HepG2 (cell line): ENCODE results near the gene PODN. TPM values are rescaled to one million over a fixed set of nuclear protein-coding genes. Genes with fewer than 3 reads are reported as not detected.

ENCODE experiments used
- ARID3A ChIP-seq: IDR thresholded peaks from 2 replicates; pipeline ENCODE4 v1.6.1; 2012; ENCODE audit warnings: low read depth, low read length, improper control_type of control experiment
- ARNT ChIP-seq: fragments of 450-650 bp; IDR thresholded peaks from 2 replicates; pipeline ENCODE4 v1.6.1; 2017
- BHLHE40 ChIP-seq: IDR thresholded peaks from 2 replicates; pipeline ENCODE4 v1.6.1; 2011; ENCODE audit warnings: low read length, improper control_type of control experiment
- CHD2 ChIP-seq: IDR thresholded peaks from 2 replicates; pipeline ENCODE4 v1.6.1; 2011; ENCODE audit warnings: low read depth, low read length, improper control_type of control experiment
- CSRNP1 ChIP-seq: sonication (generic); formaldehyde crosslinking; IDR thresholded peaks from 2 replicates; pipeline ENCODE4 v1.8.1; 2023; ENCODE audit warnings: mild to moderate bottlenecking, missing genetic modification reagents
- ELF3 ChIP-seq: IDR thresholded peaks from 2 replicates; pipeline ENCODE4 v1.6.1; 2016; ENCODE audit warnings: missing genetic modification reagents, missing compliant biosample characterization
- ETS1 ChIP-seq: sonication (generic); formaldehyde crosslinking; IDR thresholded peaks from 2 replicates; pipeline ENCODE4 v1.4.0; 2020; ENCODE audit warnings: missing genetic modification reagents
- FOSL1 ChIP-seq: sonication (generic); formaldehyde crosslinking; IDR thresholded peaks from 2 replicates; pipeline ENCODE4 v1.9.0; 2021; ENCODE audit warnings: missing genetic modification reagents, borderline replicate concordance
- HINFP ChIP-seq: sonication (generic); formaldehyde crosslinking; IDR thresholded peaks from 2 replicates; pipeline ENCODE4 v1.4.0; 2020; ENCODE audit warnings: low read depth, mild to moderate bottlenecking, missing genetic modification reagents
- HMGXB4 ChIP-seq, 2 experiments: sonication (generic) in 1 of 2; formaldehyde crosslinking in 1 of 2; IDR thresholded peaks; 2 replicates each; pipeline versions ENCODE4 v1.4.0 to v1.6.1; 2018 to 2020; ENCODE audit warnings: missing genetic modification reagents in 2 of 2, borderline replicate concordance in 1 of 2, low read depth in 1 of 2, mild to moderate bottlenecking in 1 of 2, missing biosample characterization in 1 of 2
- MIER3 ChIP-seq: IDR thresholded peaks from 2 replicates; pipeline ENCODE4 v1.6.1; 2016; ENCODE audit warnings: missing compliant biosample characterization, borderline replicate concordance
- MTERF4 ChIP-seq: sonication (generic); formaldehyde crosslinking; IDR thresholded peaks from 2 replicates; pipeline ENCODE4 v1.8.0; 2023; ENCODE audit warnings: mild to moderate bottlenecking, missing genetic modification reagents
- PLRG1 ChIP-seq: fragments of 450-650 bp; conservative IDR thresholded peaks from 2 replicates; pipeline ENCODE4 v1.6.1; 2016
- SMYD3 ChIP-seq: sonication (generic); formaldehyde crosslinking; IDR thresholded peaks from 2 replicates; pipeline ENCODE4 v1.8.1; 2023; ENCODE audit warnings: mild to moderate bottlenecking, missing genetic modification reagents
- TSC22D2 ChIP-seq: sonication (generic); formaldehyde crosslinking; IDR thresholded peaks from 2 replicates; pipeline ENCODE4 v1.5.1; 2020; ENCODE audit warnings: missing genetic modification reagents, mild to moderate bottlenecking, borderline replicate concordance
- ZFP36 ChIP-seq: fragments of 150-350 bp; IDR thresholded peaks from 2 replicates; pipeline ENCODE4 v1.6.1; 2018; ENCODE audit warnings: borderline replicate concordance, low read length, low read depth; ENCODE audit not compliant: partially characterized antibody
- ZNF12 ChIP-seq: sonication (generic); formaldehyde crosslinking; IDR thresholded peaks from 2 replicates; pipeline ENCODE4 v1.5.0; 2020; ENCODE audit warnings: missing genetic modification reagents
- ZNF205 ChIP-seq: IDR thresholded peaks from 2 replicates; pipeline ENCODE4 v1.6.1; 2018; ENCODE audit warnings: missing biosample characterization, missing genetic modification reagents
- ZNF274 ChIP-seq: sonication (generic); formaldehyde crosslinking; IDR thresholded peaks from 2 replicates; pipeline ENCODE4 v1.5.1; 2020; ENCODE audit warnings: mild to moderate bottlenecking, missing genetic modification reagents
- ZNF605 ChIP-seq: sonication (generic); formaldehyde crosslinking; IDR thresholded peaks from 2 replicates; pipeline ENCODE4 v1.8.0; 2022; ENCODE audit warnings: mild to moderate bottlenecking, missing genetic modification reagents
- polyA plus RNA-seq, 8 experiments: library from polyadenylated mRNA; depleted of rRNA in 3 of 8; stranded (reverse) in 7 of 8; unstranded in 1 of 8; fragments of >200 nt; fragmentation: Illumina TruSeq in 4 of 8; extraction: Trizol in 4 of 8; gene quantifications; 2 replicates each; pipeline versions ENCODE4 v1.2.1 to v1.2.3, GENCODE V29; 2011 to 2016; ENCODE audit warnings: low read depth in 4 of 8, missing spikeins in 1 of 8, mixed read lengths in 1 of 8; ENCODE audit not compliant: insufficient read depth in 1 of 8
- total RNA-seq, 5 experiments: library from RNA; depleted of rRNA; stranded (reverse); fragments of >200 nt; fragmentation: Illumina TruSeq; extraction: Trizol; gene quantifications; 2 replicates each; pipeline ENCODE4 v1.2.3, GENCODE V29; 2016; ENCODE audit warnings: low read depth in 1 of 5

PODN gene
- total and polyA plus RNA-seq, 2 of the 13 experiments (the other 11 are each of a cell fraction or from before 2014, with no cell fraction given): 0.13 TPM; not detected in 1

- TF ChIP-seq ZNF205 (no peak), ZNF274 (CRISPR knock-in tag) (no peak), HINFP (CRISPR knock-in tag) (0 out of 2 replicates have a peak, but pooled peaks have one; percentile 51), CSRNP1 (CRISPR knock-in tag) (0 out of 2 replicates have a peak, but pooled peaks have one; percentile 57), ARID3A (0 out of 2 replicates have a peak, but pooled peaks have one; percentile 11), FOSL1 (0 out of 2 replicates have a peak, but pooled peaks have one; percentile 30), ZFP36 (no peak), ARNT (no peak), ZNF605 (CRISPR knock-in tag) (peak; percentile 57), SMYD3 (CRISPR knock-in tag) (no peak), ETS1 (no peak), MIER3 (CRISPR knock-in tag) (peak; percentile 79; the same call in 1 of the 2 replicates), ELF3 (peak; percentile 66), HMGXB4 (CRISPR knock-in tag; IDR thresholded peaks at IDR 0.05; ENCODE audit: borderline replicate concordance in 1 of 2, low read depth in 1 of 2) (peak in 1 of 2 experiments; percentile 37; a peak in 1 of 4 replicates), TSC22D2 (CRISPR knock-in tag) (no peak), PLRG1 (no peak), BHLHE40 (peak; percentile 45; the same call in 1 of the 2 replicates), ZNF12 (CRISPR knock-in tag) (0 out of 2 replicates have a peak, but pooled peaks have one; percentile 16), MTERF4 (CRISPR knock-in tag) (no peak), CHD2 (no peak)
Measured at GRCh38 chr1:53089478-53090226, 27.6 kb downstream of the PODN start (continued).
